ENCODE measurements around the gene MAG. TPM values are rescaled to one million over a fixed set of nuclear protein-coding genes. Genes with fewer than 3 reads are reported as not detected.

Gene MAG
- total RNA-seq, 2 donors from 2014 or later = not detected

DNA sequence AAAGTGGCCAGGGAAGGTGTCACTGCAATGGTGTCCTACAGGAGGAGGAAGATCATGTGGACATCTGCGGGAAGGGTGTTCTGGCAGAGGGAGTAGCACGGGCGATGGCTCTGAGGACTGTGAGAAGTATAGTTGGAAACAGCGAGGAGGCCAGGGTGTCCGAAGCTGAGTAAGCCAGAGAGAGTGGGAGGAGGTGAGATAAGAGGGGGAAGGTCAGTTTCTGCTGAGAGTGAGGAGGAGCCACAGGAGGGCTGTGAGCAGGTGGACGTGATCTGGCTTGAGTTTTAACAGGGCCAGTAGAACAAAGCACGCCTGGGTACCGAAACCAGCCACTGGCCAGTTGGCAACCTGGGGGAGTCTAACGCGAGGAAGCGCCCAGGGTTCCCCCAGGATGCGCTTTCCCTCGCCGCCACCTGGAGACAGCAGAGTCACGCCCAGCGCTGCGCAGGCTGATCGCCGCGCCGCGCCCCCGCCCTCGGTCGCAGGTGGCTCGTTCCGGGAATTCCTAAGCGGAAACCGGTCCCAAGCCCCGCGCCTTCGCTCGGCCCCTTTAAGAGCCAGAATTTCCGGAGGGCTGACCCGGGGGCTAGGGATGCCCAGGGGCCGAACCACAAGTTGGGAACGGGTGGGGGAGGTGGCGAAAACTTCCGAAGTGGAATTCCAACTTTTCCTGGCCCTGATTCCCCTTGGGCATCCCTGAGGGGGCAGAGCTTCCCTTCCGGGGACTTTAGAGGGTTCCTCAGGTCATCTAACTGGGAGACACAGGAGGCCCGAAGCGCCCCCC, 44.2 kb upstream of the MAG start:
- no peaks in the 10 kb centered on the region for H3K27me3 Mint-ChIP-seq (ENCODE audit: insufficient read depth)
- H3K27me3 ChIP-seq (ENCODE audit: control insufficient read depth, insufficient read depth, low read length, poor library complexity, severe bottlenecking) = no peaks in the 10 kb centered on the region
- no peaks in the 10 kb centered on the region for H3K9me3 ChIP-seq (ENCODE audit: control insufficient read depth, low read length)
- H3K27ac Mint-ChIP-seq = peak overlapping the region; percentile 100
- peak overlapping the region; percentile 96 for H3K27ac ChIP-seq (ENCODE audit: low read depth, low read length)
- peak overlapping the region; percentile 95 for H3K4me3 ChIP-seq (ENCODE audit: low read length)
- peak overlapping the region; percentile 93 for H3K9ac ChIP-seq (ENCODE audit: extremely low read depth, low read length, poor library complexity, severe bottlenecking)
- H3K36me3 Mint-ChIP-seq (ENCODE audit: low read depth) = peaks cover 28% of the 10 kb centered on the region
- peaks cover 27% of the 10 kb centered on the region for H3K36me3 ChIP-seq (ENCODE audit: control insufficient read depth, insufficient read depth, low read length)
- H3K4me1 Mint-ChIP-seq = peaks cover 23% of the 10 kb centered on the region
- DNase-seq = peak; percentile 98
- TF ChIP-seq, protein P1, sequence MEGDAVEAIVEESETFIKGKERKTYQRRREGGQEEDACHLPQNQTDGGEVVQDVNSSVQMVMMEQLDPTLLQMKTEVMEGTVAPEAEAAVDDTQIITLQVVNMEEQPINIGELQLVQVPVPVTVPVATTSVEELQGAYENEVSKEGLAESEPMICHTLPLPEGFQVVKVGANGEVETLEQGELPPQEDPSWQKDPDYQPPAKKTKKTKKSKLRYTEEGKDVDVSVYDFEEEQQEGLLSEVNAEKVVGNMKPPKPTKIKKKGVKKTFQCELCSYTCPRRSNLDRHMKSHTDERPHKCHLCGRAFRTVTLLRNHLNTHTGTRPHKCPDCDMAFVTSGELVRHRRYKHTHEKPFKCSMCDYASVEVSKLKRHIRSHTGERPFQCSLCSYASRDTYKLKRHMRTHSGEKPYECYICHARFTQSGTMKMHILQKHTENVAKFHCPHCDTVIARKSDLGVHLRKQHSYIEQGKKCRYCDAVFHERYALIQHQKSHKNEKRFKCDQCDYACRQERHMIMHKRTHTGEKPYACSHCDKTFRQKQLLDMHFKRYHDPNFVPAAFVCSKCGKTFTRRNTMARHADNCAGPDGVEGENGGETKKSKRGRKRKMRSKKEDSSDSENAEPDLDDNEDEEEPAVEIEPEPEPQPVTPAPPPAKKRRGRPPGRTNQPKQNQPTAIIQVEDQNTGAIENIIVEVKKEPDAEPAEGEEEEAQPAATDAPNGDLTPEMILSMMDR (conservative IDR thresholded peaks at IDR 0.05) = peak; percentile 73
- WGBS, 2 experiments (ENCODE audit: insufficient coverage in 1 of 2, insufficient read length in 1 of 2) = 2 to 3% methylated on average over 20 to 42 of the region's 42 CpGs
- peaks cover 8% of the 10 kb centered on the region for H3K4me1 ChIP-seq (ENCODE audit: control insufficient read depth, insufficient read depth, low read length)
- peaks cover 6% of the 10 kb centered on the region for H3K9me3 Mint-ChIP-seq
- peak overlapping the region; percentile 100 for H3K4me3 Mint-ChIP-seq

DNA sequence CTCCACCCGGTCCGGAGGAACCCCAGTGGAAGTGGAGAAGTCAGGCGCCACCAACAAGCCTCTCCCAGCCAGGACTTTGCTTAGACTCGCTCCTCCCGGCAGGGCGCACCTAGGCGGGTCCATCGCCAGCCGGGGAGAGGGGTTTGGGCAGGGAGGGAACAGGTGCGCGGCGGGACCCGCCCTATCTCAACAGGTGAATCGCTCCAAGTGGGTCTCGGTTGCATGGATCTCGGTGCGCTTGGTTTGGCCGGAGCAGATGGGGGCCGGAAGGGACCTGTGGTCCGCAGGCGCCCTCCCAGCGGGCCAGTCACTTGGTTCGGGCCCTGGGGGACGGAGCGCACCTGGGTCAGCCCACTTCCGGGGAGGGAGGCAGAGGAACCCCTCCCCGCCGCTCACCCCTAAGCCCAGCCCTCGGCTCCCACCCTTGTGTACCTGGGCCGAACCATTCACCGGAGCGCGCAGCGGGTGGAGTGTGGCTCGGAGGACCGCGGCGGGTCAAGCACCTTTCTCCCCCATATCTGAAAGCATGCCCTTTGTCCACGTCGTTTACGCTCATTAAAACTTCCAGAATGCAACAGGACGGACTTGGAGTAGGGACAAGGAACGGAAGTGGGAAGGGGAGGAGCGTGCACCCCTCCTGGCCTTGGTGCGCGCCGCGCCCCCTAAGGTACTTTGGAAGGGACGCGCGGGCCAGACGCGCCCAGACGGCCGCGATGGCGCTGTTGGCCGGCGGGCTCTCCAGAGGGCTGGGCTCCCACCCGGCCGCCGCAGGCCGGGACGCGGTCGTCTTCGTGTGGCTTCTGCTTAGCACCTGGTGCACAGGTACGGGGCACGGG, 43.4 kb upstream of the MAG start, which contains the start of gene LSR:
TSS of gene LSR (plus strand) at position 693 of the 836 bp plus-strand sequence. CDS start at position 714, 21 bp downstream.
- TF ChIP-seq, protein P1 (conservative IDR thresholded peaks at IDR 0.05) = peak; percentile 34
- 0 to 1% methylated on average over 17 to 69 of the region's 69 CpGs for WGBS, 2 experiments (ENCODE audit: insufficient coverage in 1 of 2, insufficient read length in 1 of 2)

DNA sequence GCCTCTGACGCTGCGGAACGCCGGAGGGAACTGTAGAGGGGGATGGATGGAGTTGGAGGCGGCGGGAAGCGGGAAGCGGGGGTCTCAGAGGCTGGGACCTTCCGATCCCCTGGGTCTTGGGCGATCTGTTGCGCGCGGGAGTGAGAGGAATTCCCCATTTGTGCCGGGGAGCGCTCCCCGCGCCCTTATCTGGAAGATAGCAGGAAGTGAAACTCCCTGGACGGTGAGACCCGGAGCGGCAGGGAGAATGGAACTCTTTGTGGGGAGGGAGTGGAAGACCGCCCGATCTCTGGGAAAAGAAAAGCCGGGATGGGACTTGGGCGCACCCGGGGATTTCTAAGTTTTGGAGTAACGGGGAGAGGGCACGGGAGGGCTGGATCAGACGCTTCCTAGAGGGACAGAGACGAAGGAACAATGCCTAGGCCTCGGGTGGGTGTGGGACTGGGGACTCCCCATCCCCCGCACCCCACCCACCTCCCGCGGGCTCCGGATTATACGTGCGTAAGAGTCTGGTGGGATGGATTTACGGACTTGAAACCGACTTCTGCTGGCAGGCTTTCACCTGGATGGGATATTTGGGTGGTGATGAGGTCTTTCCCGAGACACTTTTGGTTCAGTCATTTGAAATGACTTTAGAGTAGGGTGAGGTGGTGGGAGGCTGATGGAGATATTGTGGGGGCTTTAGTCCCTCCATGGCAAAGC, 42.7 kb upstream of the MAG start:
- H3K36me3 Mint-ChIP-seq (ENCODE audit: low read depth) = peaks cover 38% of the 10 kb centered on the region
- TF ChIP-seq, protein P1 (conservative IDR thresholded peaks at IDR 0.05) = peak; percentile 3
- DNase-seq = peak; percentile 46
- H3K36me3 ChIP-seq (ENCODE audit: control insufficient read depth, insufficient read depth, low read length) = peaks cover 33% of the 10 kb centered on the region
- no peaks in the 10 kb centered on the region for H3K9me3 ChIP-seq (ENCODE audit: control insufficient read depth, low read length)
- peaks cover 6% of the 10 kb centered on the region for H3K9me3 Mint-ChIP-seq
- peaks cover 30% of the 10 kb centered on the region for H3K4me1 Mint-ChIP-seq
- 0 to 5% methylated on average over 13 to 36 of the region's 39 CpGs for WGBS, 2 experiments (ENCODE audit: insufficient coverage in 1 of 2, insufficient read length in 1 of 2)
- peak overlapping the region; percentile 96 for H3K27ac ChIP-seq (ENCODE audit: low read depth, low read length)
- no peaks in the 10 kb centered on the region for H3K27me3 Mint-ChIP-seq (ENCODE audit: insufficient read depth)
- peak overlapping the region; percentile 100 for H3K4me3 Mint-ChIP-seq
- H3K27ac Mint-ChIP-seq = peak overlapping the region; percentile 100
- H3K4me3 ChIP-seq (ENCODE audit: low read length) = peak overlapping the region; percentile 95
- peak overlapping the region; percentile 93 for H3K9ac ChIP-seq (ENCODE audit: extremely low read depth, low read length, poor library complexity, severe bottlenecking)
- H3K27me3 ChIP-seq (ENCODE audit: control insufficient read depth, insufficient read depth, low read length, poor library complexity, severe bottlenecking) = no peaks in the 10 kb centered on the region
- H3K4me1 ChIP-seq (ENCODE audit: control insufficient read depth, insufficient read depth, low read length) = peaks cover 8% of the 10 kb centered on the region

More for the DNA sequence above, 43.4 kb upstream of the MAG start, which contains the start of gene LSR:
- H3K9me3 Mint-ChIP-seq = peaks cover 6% of the 10 kb centered on the region
- Histone ChIP-seq H3K4me1 (ENCODE audit: control insufficient read depth, insufficient read depth, low read length) (peaks cover 8% of the 10 kb centered on the region), H3K27ac (ENCODE audit: low read depth, low read length) (peak within 1 kb of the TSS; percentile 96), H3K9me3 (ENCODE audit: control insufficient read depth, low read length) (no peaks in the 10 kb centered on the region), H3K4me3 (ENCODE audit: low read length) (peak within 1 kb of the TSS; percentile 95), H3K27me3 (ENCODE audit: control insufficient read depth, insufficient read depth, low read length, poor library complexity, severe bottlenecking) (no peaks in the 10 kb centered on the region), H3K36me3 (ENCODE audit: control insufficient read depth, insufficient read depth, low read length) (peaks cover 28% of the 10 kb centered on the region), H3K9ac (ENCODE audit: extremely low read depth, low read length, poor library complexity, severe bottlenecking) (peak within 1 kb of the TSS; percentile 93)
- H3K27ac Mint-ChIP-seq = peak within 1 kb of the TSS; percentile 100
- peaks cover 28% of the 10 kb centered on the region for H3K4me1 Mint-ChIP-seq
- DNase-seq = peak; percentile 97
- peaks cover 33% of the 10 kb centered on the region for H3K36me3 Mint-ChIP-seq (ENCODE audit: low read depth)
- peak within 1 kb of the TSS; percentile 100 for H3K4me3 Mint-ChIP-seq
- H3K27me3 Mint-ChIP-seq (ENCODE audit: insufficient read depth) = no peaks in the 10 kb centered on the region

Data from endodermal cell (in vitro differentiated cells).